Measurements from ENCODE around the gene SIKE1.
"Not testable (repeated sequence)": the region's sequence is repeated elsewhere in the genome, so short reads cannot be mapped to it uniquely, and the experiment has no call there.

Gene SIKE1

DNA sequence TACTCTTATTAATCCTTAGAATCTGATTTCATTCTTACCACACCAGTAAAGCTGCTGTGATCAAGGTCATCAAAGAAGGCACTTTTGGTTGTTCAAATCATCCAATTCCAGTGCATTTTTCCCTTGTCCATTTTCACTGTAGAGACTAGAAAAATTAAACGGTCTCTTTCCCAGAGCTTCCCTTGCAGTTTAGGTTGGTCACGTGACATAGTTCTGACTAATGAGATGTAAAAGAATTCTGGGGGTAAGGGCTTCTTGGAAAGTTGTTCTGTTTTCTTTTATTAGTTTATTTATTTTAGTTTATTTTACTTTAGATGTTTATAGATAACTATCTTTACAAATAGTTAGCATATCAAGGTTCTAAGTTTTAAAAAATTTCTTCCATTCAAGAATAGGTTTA is 39.9 kb upstream of the SIKE1 start:
- H3K4me3 ChIP-seq (ENCODE audit: low read length) = no peak overlapping the region
- H3K4me1 ChIP-seq (ENCODE audit: low read length) = no peaks in the 10 kb centered on the region
- H2AFZ ChIP-seq (ENCODE audit: low read depth, low read length) = no peak overlapping the region
- no peaks in the 10 kb centered on the region for H3K9me3 ChIP-seq (ENCODE audit: insufficient read depth, low read length)
- no peaks in the 10 kb centered on the region for H3K27me3 ChIP-seq (ENCODE audit: low read depth, low read length)
- no peaks in the 10 kb centered on the region for H4K20me1 ChIP-seq (ENCODE audit: insufficient read depth, low read length)
- no peak for TF ChIP-seq CTCF (IDR thresholded peaks at IDR 0.05; ENCODE audit: low read depth, low read length)
- TF ChIP-seq EZH2phosphoT487 (IDR thresholded peaks at IDR 0.05; ENCODE audit: low read depth) = no peak
- no peak overlapping the region for H3K9ac ChIP-seq (ENCODE audit: low read length)
- H3K36me3 ChIP-seq (replicated peaks; ENCODE audit: low read depth, low read length) = no peaks in the 10 kb centered on the region
- H3K4me2 ChIP-seq (ENCODE audit: low read length) = no peak overlapping the region
- no peaks in the 10 kb centered on the region for H3K79me2 ChIP-seq (ENCODE audit: low read length)
- no peak overlapping the region for H3K27ac ChIP-seq (ENCODE audit: low read length)

DNA sequence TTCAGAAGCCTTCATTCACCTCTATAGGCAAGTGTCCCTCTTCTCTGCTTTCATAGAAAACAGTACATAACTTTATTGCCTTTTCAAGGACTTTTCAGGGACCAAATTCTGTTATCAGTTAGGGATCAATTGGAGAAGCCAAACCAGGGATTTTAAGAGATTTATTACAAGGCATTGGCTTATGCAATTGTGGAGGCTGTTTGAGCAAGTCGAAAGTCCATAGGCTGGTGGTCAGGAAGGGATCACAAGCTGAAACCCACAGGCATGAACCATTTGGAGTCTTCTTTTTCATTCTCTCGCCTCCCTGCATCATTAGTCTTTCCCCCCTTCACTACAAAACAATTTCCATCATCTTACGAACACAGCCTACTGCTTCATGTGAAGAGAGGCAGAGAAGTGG is 39.4 kb upstream of the SIKE1 start:
- H3K4me3 ChIP-seq (ENCODE audit: low read length) = no peak overlapping the region
- no peaks in the 10 kb centered on the region for H3K9me3 ChIP-seq (ENCODE audit: insufficient read depth, low read length)
- H3K27ac ChIP-seq (ENCODE audit: low read length) = no peak overlapping the region
- H3K4me1 ChIP-seq (ENCODE audit: low read length) = no peaks in the 10 kb centered on the region
- no peak overlapping the region for H2AFZ ChIP-seq (ENCODE audit: low read depth, low read length)
- H3K9ac ChIP-seq (ENCODE audit: low read length) = no peak overlapping the region
- H3K79me2 ChIP-seq (ENCODE audit: low read length) = no peaks in the 10 kb centered on the region
- no peaks in the 10 kb centered on the region for H4K20me1 ChIP-seq (ENCODE audit: insufficient read depth, low read length)
- no peaks in the 10 kb centered on the region for H3K27me3 ChIP-seq (ENCODE audit: low read depth, low read length)
- H3K4me2 ChIP-seq (ENCODE audit: low read length) = no peak overlapping the region
- no peaks in the 10 kb centered on the region for H3K36me3 ChIP-seq (replicated peaks; ENCODE audit: low read depth, low read length)
- TF ChIP-seq CTCF (IDR thresholded peaks at IDR 0.05; ENCODE audit: low read depth, low read length) (no peak), EZH2phosphoT487 (IDR thresholded peaks at IDR 0.05; ENCODE audit: low read depth) (no peak)

GRCh38 chr1:114804449-114804848 is 24.0 kb upstream of the SIKE1 start:
- H3K4me1 ChIP-seq (ENCODE audit: low read length); H3K9me3 ChIP-seq (ENCODE audit: insufficient read depth, low read length); H4K20me1 ChIP-seq (ENCODE audit: insufficient read depth, low read length); H3K9ac ChIP-seq (ENCODE audit: low read length); H3K4me3 ChIP-seq (ENCODE audit: low read length); H3K4me2 ChIP-seq (ENCODE audit: low read length); H3K36me3 ChIP-seq (replicated peaks; ENCODE audit: low read depth, low read length); H3K27ac ChIP-seq (ENCODE audit: low read length); H3K79me2 ChIP-seq (ENCODE audit: low read length); H3K27me3 ChIP-seq (ENCODE audit: low read depth, low read length); H2AFZ ChIP-seq (ENCODE audit: low read depth, low read length): not testable (repeated sequence)

- H3K27me3 ChIP-seq (ENCODE audit: low read depth, low read length) = no peaks in the 10 kb centered on the region
- no peak overlapping the region for H3K27ac ChIP-seq (ENCODE audit: low read length)
- H4K20me1 ChIP-seq (ENCODE audit: insufficient read depth, low read length) = no peaks in the 10 kb centered on the region
- no peak overlapping the region for H3K9ac ChIP-seq (ENCODE audit: low read length)
- TF ChIP-seq EZH2phosphoT487 (IDR thresholded peaks at IDR 0.05; ENCODE audit: low read depth) (no peak), CTCF (IDR thresholded peaks at IDR 0.05; ENCODE audit: low read depth, low read length) (no peak)
- H3K79me2 ChIP-seq (ENCODE audit: low read length) = no peaks in the 10 kb centered on the region
- H3K4me2 ChIP-seq (ENCODE audit: low read length) = no peak overlapping the region
- H3K36me3 ChIP-seq (replicated peaks; ENCODE audit: low read depth, low read length) = no peaks in the 10 kb centered on the region
- no peak overlapping the region for H2AFZ ChIP-seq (ENCODE audit: low read depth, low read length)
- H3K4me1 ChIP-seq (ENCODE audit: low read length) = no peaks in the 10 kb centered on the region
- no peaks in the 10 kb centered on the region for H3K9me3 ChIP-seq (ENCODE audit: insufficient read depth, low read length)
- no peak overlapping the region for H3K4me3 ChIP-seq (ENCODE audit: low read length)
These were observed 22.5 kb upstream of the SIKE1 start for GRCh38 chr1:114803001-114803400.

DNA sequence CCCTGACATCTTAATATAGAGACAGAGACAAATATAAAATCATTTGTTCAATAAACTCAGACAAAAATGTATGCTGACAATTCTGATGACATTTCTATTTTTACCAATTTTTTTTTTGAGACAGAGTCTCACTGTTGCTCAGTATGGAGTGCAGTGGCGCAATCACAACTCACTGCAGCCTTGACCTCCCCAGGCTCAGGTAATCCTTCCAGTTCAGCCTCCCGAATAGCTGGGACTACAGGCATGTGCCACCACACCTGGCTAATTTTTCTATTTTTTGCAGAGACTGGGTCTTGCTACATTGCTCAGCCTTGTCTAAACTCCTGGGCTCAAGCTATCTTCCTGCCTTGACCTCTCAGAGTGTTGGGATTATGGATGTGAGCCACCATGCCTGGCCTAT is 13.6 kb upstream of the SIKE1 start:
- H3K27ac ChIP-seq (ENCODE audit: low read length) = no peak overlapping the region
- H4K20me1 ChIP-seq (ENCODE audit: insufficient read depth, low read length) = no peaks in the 10 kb centered on the region
- H3K4me2 ChIP-seq (ENCODE audit: low read length) = no peak overlapping the region
- no peak for TF ChIP-seq EZH2phosphoT487 (IDR thresholded peaks at IDR 0.05; ENCODE audit: low read depth)
- no peak for TF ChIP-seq CTCF (IDR thresholded peaks at IDR 0.05; ENCODE audit: low read depth, low read length)
- H3K4me1 ChIP-seq (ENCODE audit: low read length) = no peaks in the 10 kb centered on the region
- H2AFZ ChIP-seq (ENCODE audit: low read depth, low read length) = no peak overlapping the region
- no peak overlapping the region for H3K9ac ChIP-seq (ENCODE audit: low read length)
- no peaks in the 10 kb centered on the region for H3K9me3 ChIP-seq (ENCODE audit: insufficient read depth, low read length)
- H3K36me3 ChIP-seq (replicated peaks; ENCODE audit: low read depth, low read length) = no peaks in the 10 kb centered on the region
- no peaks in the 10 kb centered on the region for H3K79me2 ChIP-seq (ENCODE audit: low read length)
- no peaks in the 10 kb centered on the region for H3K27me3 ChIP-seq (ENCODE audit: low read depth, low read length)
- H3K4me3 ChIP-seq (ENCODE audit: low read length) = no peak overlapping the region

GRCh38 chr1:114790581-114790980 is 10.1 kb upstream of the SIKE1 start:
- H3K4me2 ChIP-seq (ENCODE audit: low read length); H3K27ac ChIP-seq (ENCODE audit: low read length); H3K4me3 ChIP-seq (ENCODE audit: low read length); H3K27me3 ChIP-seq (ENCODE audit: low read depth, low read length); H3K79me2 ChIP-seq (ENCODE audit: low read length); H3K9ac ChIP-seq (ENCODE audit: low read length); H3K9me3 ChIP-seq (ENCODE audit: insufficient read depth, low read length); H2AFZ ChIP-seq (ENCODE audit: low read depth, low read length); H4K20me1 ChIP-seq (ENCODE audit: insufficient read depth, low read length); H3K4me1 ChIP-seq (ENCODE audit: low read length); H3K36me3 ChIP-seq (replicated peaks; ENCODE audit: low read depth, low read length): not testable (repeated sequence)

- not testable (repeated sequence) for H3K79me2 ChIP-seq (ENCODE audit: low read length); H3K27me3 ChIP-seq (ENCODE audit: low read depth, low read length); H3K27ac ChIP-seq (ENCODE audit: low read length); H3K9ac ChIP-seq (ENCODE audit: low read length); H2AFZ ChIP-seq (ENCODE audit: low read depth, low read length); H4K20me1 ChIP-seq (ENCODE audit: insufficient read depth, low read length); H3K4me2 ChIP-seq (ENCODE audit: low read length); H3K9me3 ChIP-seq (ENCODE audit: insufficient read depth, low read length); H3K4me1 ChIP-seq (ENCODE audit: low read length); H3K36me3 ChIP-seq (replicated peaks; ENCODE audit: low read depth, low read length); H3K4me3 ChIP-seq (ENCODE audit: low read length)
These were observed 6.0 kb upstream of the SIKE1 start for GRCh38 chr1:114786440-114786839.
